HCT116 (cell line): Measurements from ENCODE around the gene MLYCD. TPM values are rescaled to one million over a fixed set of nuclear protein-coding genes. Genes with fewer than 3 reads are reported as not detected.

ENCODE experiments used
- ATAC-seq: fragments of 200-7000 bp; cut with Tn5 transposase; 2 replicates; pipeline ENCODE4 v1.9.1; 2020; ENCODE audit warnings: mild to moderate bottlenecking, moderate library complexity
- BruUV-seq: library from RNA; stranded (reverse); fragments of 400-500 nt; replicated peaks from 2 replicates; lab custom pipeline; 2021; lab: Mats Ljungman, UMichigan
- CTCF ChIA-PET: fragments of 300-600 bp; sonication (Branson Sonifier 250); formaldehyde crosslinking; loops from one replicate; lab custom pipeline; 2021; ENCODE audit warnings: antibody characterized with exemption; lab: Charles Lee
- POLR2A ChIA-PET: fragments of 300-600, 350-600 bp; sonication (Branson Sonifier 250); formaldehyde crosslinking; loops from one replicate; lab custom pipeline; 2021; ENCODE audit warnings: antibody characterized with exemption; lab: Charles Lee
- RAD21 ChIA-PET, 2 experiments: fragments of 300-600 bp; sonication (Branson Sonifier 250); formaldehyde crosslinking; loops; one replicate each; lab custom pipeline; 2023; ENCODE audit warnings: low total read pairs in 2 of 2; ENCODE audit not compliant: uncharacterized antibody in 2 of 2, unreplicated experiment in 2 of 2, low non-redundant PET in 1 of 2; lab: Charles Lee
- DNase-seq: peaks from one replicate; pipeline ENCODE4 v3.0.0-alpha.2; 2010; ENCODE audit warnings: low read depth, low spot score
- H2AFZ ChIP-seq: fragments of 200-600 bp; shearing (Covaris generic), sonication (generic); 2 replicates; pipeline ENCODE4 v1.6.1; 2017; ENCODE audit warnings: low read depth, mixed run types, mixed read lengths, antibody characterized with exemption, low read length; ENCODE audit not compliant: poor library complexity, severe bottlenecking
- H3K27ac ChIP-seq: 2 replicates; pipeline ENCODE4 v1.5.1; 2012; ENCODE audit warnings: low read depth, low read length
- H3K27me3 ChIP-seq: fragments of 200-600 bp; sonication (generic); 2 replicates; pipeline ENCODE4 v1.6.1; 2016; ENCODE audit warnings: mixed run types, low read length, mixed read lengths; ENCODE audit not compliant: insufficient read depth
- H3K36me3 ChIP-seq, 2 experiments: fragments of 200-500 bp in 1 of 2; fragments of 200-600 bp in 1 of 2; sonication (Bioruptor generic) in 1 of 2; sonication (generic) in 1 of 2; 2 replicates each; pipeline versions ENCODE4 v1.5.1 to v1.6.1; 2014 to 2016; ENCODE audit warnings: low read length in 2 of 2, inconsistent platforms in 1 of 2, mixed read lengths in 1 of 2, mixed run types in 1 of 2; ENCODE audit not compliant: insufficient read depth in 2 of 2, control insufficient read depth in 1 of 2
- H3K4me1 ChIP-seq, 2 experiments: fragments of 200-600 bp in 1 of 2; sonication (generic) in 1 of 2; 2 replicates each; pipeline versions ENCODE4 v1.5.1 to v1.6.1; 2012 to 2017; ENCODE audit warnings: low read length in 2 of 2, inconsistent platforms in 1 of 2, mild to moderate bottlenecking in 1 of 2, mixed read lengths in 1 of 2, mixed run types in 1 of 2, moderate library complexity in 1 of 2; ENCODE audit not compliant: insufficient read depth in 2 of 2, control insufficient read depth in 1 of 2
- H3K4me2 ChIP-seq: fragments of 200-600 bp; sonication (generic); 2 replicates; pipeline ENCODE4 v1.6.1; 2017; ENCODE audit warnings: mixed run types, low read length, mixed read lengths
- H3K4me3 ChIP-seq, 2 experiments: fragments of 200-600 bp in 1 of 2; sonication (generic) in 1 of 2; replicated peaks in 1 of 2; 2 replicates each; pipeline ENCODE4 v1.5.1; 2011 to 2016; ENCODE audit warnings: low read length in 2 of 2, control low read depth in 1 of 2, low read depth in 1 of 2, mild to moderate bottlenecking in 1 of 2, mixed read lengths in 1 of 2, mixed run types in 1 of 2
- H3K79me2 ChIP-seq: fragments of 200-600 bp; sonication (generic); 2 replicates; pipeline ENCODE4 v1.6.1; 2017; ENCODE audit warnings: mild to moderate bottlenecking, mixed run types, low read length, moderate library complexity, mixed read lengths; ENCODE audit not compliant: insufficient read depth
- H3K9ac ChIP-seq: fragments of 200-600 bp; sonication (generic); 2 replicates; pipeline ENCODE4 v1.6.1; 2016; ENCODE audit warnings: low read length, mixed read lengths
- H3K9me2 ChIP-seq: fragments of 200-600 bp; sonication (generic), shearing (Covaris generic); 2 replicates; pipeline ENCODE4 v1.6.1; 2017; ENCODE audit warnings: mixed run types, mild to moderate bottlenecking, moderate library complexity; ENCODE audit not compliant: insufficient read depth
- H3K9me3 ChIP-seq, 2 experiments: fragments of 200-500 bp in 1 of 2; fragments of 200-600 bp in 1 of 2; sonication (Bioruptor generic) in 1 of 2; sonication (generic) in 1 of 2; 2 replicates each; pipeline ENCODE4 v1.6.1; 2014 to 2017; ENCODE audit warnings: low read length in 2 of 2, mixed read lengths in 2 of 2, inconsistent platforms in 1 of 2, low read depth in 1 of 2, mild to moderate bottlenecking in 1 of 2, mixed run types in 1 of 2, moderate library complexity in 1 of 2; ENCODE audit not compliant: control insufficient read depth in 1 of 2, insufficient read depth in 1 of 2
- H4K20me1 ChIP-seq: fragments of 200-600 bp; sonication (generic), shearing (Covaris generic); 2 replicates; pipeline ENCODE4 v1.6.1; 2017; ENCODE audit warnings: mixed run types, mild to moderate bottlenecking, moderate library complexity; ENCODE audit not compliant: insufficient read depth
- CBX3 ChIP-seq: IDR thresholded peaks from 2 replicates; pipeline ENCODE4 v1.6.1; 2012; ENCODE audit warnings: low read depth
- CEBPB ChIP-seq: IDR thresholded peaks from 2 replicates; pipeline ENCODE4 v1.6.1; 2012; ENCODE audit warnings: low read depth
- CTCF ChIP-seq, 3 experiments: fragments of 200-600 bp in 1 of 3; sonication (generic) in 1 of 3; IDR thresholded peaks in 2 of 3; conservative IDR thresholded peaks in 1 of 3; 2 replicates each; pipeline ENCODE4 v1.5.1; 2012 to 2017; ENCODE audit warnings: low read depth in 2 of 3, low read length in 2 of 3, antibody characterized with exemption in 1 of 3, borderline replicate concordance in 1 of 3, control low read depth in 1 of 3, mild to moderate bottlenecking in 1 of 3, mixed read lengths in 1 of 3, mixed run types in 1 of 3, moderate library complexity in 1 of 3; ENCODE audit not compliant: insufficient read depth in 1 of 3
- ELF1 ChIP-seq: IDR thresholded peaks from 2 replicates; pipeline ENCODE4 v1.6.1; 2012; ENCODE audit warnings: low read depth, borderline replicate concordance
- EZH2 ChIP-seq: fragments of 200-600 bp; sonication (generic); IDR thresholded peaks from 2 replicates; pipeline ENCODE4 v1.6.1; 2017; ENCODE audit warnings: antibody characterized with exemption, mixed run types
- EZH2phosphoT487 ChIP-seq: fragments of 200-600 bp; IDR thresholded peaks from 2 replicates; pipeline ENCODE4 v1.6.1; 2018; ENCODE audit warnings: antibody characterized with exemption, borderline replicate concordance
- FOSL1 ChIP-seq: IDR thresholded peaks from 2 replicates; pipeline ENCODE4 v1.6.1; 2012; ENCODE audit warnings: low read depth
- JUND ChIP-seq: IDR thresholded peaks from 2 replicates; pipeline ENCODE4 v1.6.1; 2012
- MAX ChIP-seq: IDR thresholded peaks from 2 replicates; pipeline ENCODE4 v1.6.1; 2012
- POLR2A ChIP-seq: IDR thresholded peaks from 2 replicates; pipeline ENCODE4 v1.7.0; 2011; ENCODE audit warnings: borderline replicate concordance; ENCODE audit not compliant: insufficient read depth, insufficient read length; ENCODE audit errors: extremely low read depth
- POLR2AphosphoS5 ChIP-seq: IDR thresholded peaks from 2 replicates; pipeline ENCODE4 v1.6.1; 2011; ENCODE audit warnings: mild to moderate bottlenecking, low read depth, low read length, moderate library complexity
- REST ChIP-seq: IDR thresholded peaks from 2 replicates; pipeline ENCODE4 v1.6.1; 2012; ENCODE audit warnings: low read depth
- SRF ChIP-seq: IDR thresholded peaks from 2 replicates; pipeline ENCODE4 v1.6.1; 2012; ENCODE audit warnings: low read depth
- TCF7L2 ChIP-seq: IDR thresholded peaks from 2 replicates; pipeline ENCODE4 v1.7.0; 2011; ENCODE audit warnings: borderline replicate concordance, inconsistent platforms; ENCODE audit not compliant: insufficient read depth, insufficient read length; ENCODE audit errors: extremely low read depth
- YY1 ChIP-seq: IDR thresholded peaks from 2 replicates; pipeline ENCODE4 v1.6.1; 2011; ENCODE audit warnings: low read length, low read depth, moderate library complexity, mild to moderate bottlenecking; ENCODE audit not compliant: insufficient replicate concordance; ENCODE audit errors: extremely low read depth
- ZBTB33 ChIP-seq: IDR thresholded peaks from 2 replicates; pipeline ENCODE4 v1.6.1; 2011; ENCODE audit warnings: mild to moderate bottlenecking, low read length, moderate library complexity; ENCODE audit not compliant: insufficient replicate concordance; ENCODE audit errors: extremely low read depth
- ZFX ChIP-seq: fragments of 450-650 bp; IDR thresholded peaks from 2 replicates; pipeline ENCODE4 v1.6.1; 2017
- ZNF274 ChIP-seq: fragments of 200-500 bp; sonication (Bioruptor generic); IDR thresholded peaks from 2 replicates; pipeline ENCODE4 v1.6.1; 2014; ENCODE audit warnings: mild to moderate bottlenecking, low read depth, low read length, inconsistent platforms
- intact Hi-C: fragments of 100-400 bp; cut with micrococcal nuclease; formaldehyde crosslinking; loops from 2 replicates; pipeline ENCODE4 v1.10.0; 2022
- total RNA-seq: library from RNA; stranded (reverse); gene quantifications from one replicate; pipeline ENCODE4 v1.2.1, GENCODE V29; 2021; ENCODE audit not compliant: unreplicated experiment

Gene MLYCD
- total RNA-seq, 1 experiment from 2014 or later, result 3.9 TPM

GRCh38 chr16:83914091-83914710 lies 15.3 kb downstream of the MLYCD start (continued):
- no peak for TF ChIP-seq EZH2phosphoT487
- no peak for TF ChIP-seq JUND
- no peak for TF ChIP-seq FOSL1

GRCh38 chr16:83915081-83915480 lies 16.2 kb downstream of the MLYCD start:
- Histone ChIP-seq H4K20me1 (no peaks in the 10 kb centered on the region), H3K9ac (no peak overlapping the region), H3K9me3 (no peaks in the 10 kb centered on the region), H3K4me2 (no peak overlapping the region), H3K27me3 (no peaks in the 10 kb centered on the region), H3K9me2 (no peaks in the 10 kb centered on the region), H3K4me1 (peaks cover 0 to 16% of the 10 kb centered on the region in 2 experiments; a peak in 1 of 4 replicates), H3K36me3 (0 out of 4 replicates have a peak, but pooled peaks cover 6 to 8% of the 10 kb centered on the region in 2 experiments), H3K4me3 (no peak overlapping the region), H3K79me2 (no peaks in the 10 kb centered on the region), H2AFZ (no peak overlapping the region), H3K27ac (no peak overlapping the region)
- DNase-seq (no peak), ATAC-seq (no peak)
- intact Hi-C loops, result no loop called here
- ChIA-PET CTCF (no interaction called here), RAD21 (no interaction called here), POLR2A (no interaction called here)
- no TSS peak for BruUV-seq
- TF ChIP-seq ZFX (no peak), REST (no peak), CBX3 (no peak), ZNF274 (no peak), CEBPB (no peak), POLR2A (no peak), EZH2 (no peak), YY1 (no peak), TCF7L2 (no peak), CTCF (IDR thresholded peaks at IDR 0.05 in 2 of 3, conservative IDR thresholded peaks at IDR 0.05 in 1 of 3; ENCODE audit: borderline replicate concordance in 1 of 3, insufficient read depth in 1 of 3, low read depth in 2 of 3, low read length in 2 of 3) (no peak), ZBTB33 (no peak), SRF (no peak), POLR2AphosphoS5 (no peak), ELF1 (no peak), EZH2phosphoT487 (no peak), JUND (no peak), MAX (no peak)
